HuH-7.5 (cell line): Measurements from ENCODE around the gene ADA.

Experiments used
- DNase-seq: peaks from one replicate; pipeline ENCODE4 v3.0.0; 2011; ENCODE audit warnings: low spot score

Gene ADA

GRCh38 chr20:44624152-44624551, 27.3 kb downstream of the ADA start:
- no peak for DNase-seq

GRCh38 chr20:44622501-44623270, 28.8 kb downstream of the ADA start:
- no peak for DNase-seq

- DNase-seq: no peak
These were observed 29.6 kb downstream of the ADA start for GRCh38 chr20:44621939-44622338.

GRCh38 chr20:44621325-44621724, 30.2 kb downstream of the ADA start:
- DNase-seq: no peak

GRCh38 chr20:44620030-44620429, 31.5 kb downstream of the ADA start:
- no peak for DNase-seq

- DNase-seq: no peak
These were observed 32.2 kb downstream of the ADA start for GRCh38 chr20:44619294-44619693.

GRCh38 chr20:44618318-44618731, 33.2 kb downstream of the ADA start:
- no peak for DNase-seq

- DNase-seq: no peak
These were observed 34.9 kb downstream of the ADA start for GRCh38 chr20:44616604-44616964.

- no peak for DNase-seq
These were observed 35.5 kb downstream of the ADA start for GRCh38 chr20:44615876-44616603.

GRCh38 chr20:44615169-44615791, 36.2 kb downstream of the ADA start:
- no peak for DNase-seq

- no peak for DNase-seq
These were observed 37.0 kb downstream of the ADA start for GRCh38 chr20:44614525-44614924.

- DNase-seq: no peak
These were observed 37.9 kb downstream of the ADA start for GRCh38 chr20:44613575-44613974.

- DNase-seq: no peak
These were observed 41.1 kb downstream of the ADA start for GRCh38 chr20:44610313-44610962.

- DNase-seq: peak; percentile 95
These were observed 41.8 kb downstream of the ADA start for GRCh38 chr20:44609516-44610312.

GRCh38 chr20:44609006-44609515, 42.4 kb downstream of the ADA start:
- DNase-seq: no peak

- DNase-seq: no peak
These were observed 44.6 kb downstream of the ADA start for GRCh38 chr20:44606725-44607441.

- no peak for DNase-seq
These were observed 48.2 kb downstream of the ADA start for GRCh38 chr20:44603327-44603726.

GRCh38 chr20:44601801-44602204, 49.7 kb downstream of the ADA start:
- no peak for DNase-seq

- no peak for DNase-seq
These were observed 50.2 kb downstream of the ADA start for GRCh38 chr20:44601236-44601671.

- DNase-seq: no peak
These were observed 50.7 kb downstream of the ADA start for GRCh38 chr20:44600758-44601201.

- DNase-seq: no peak
These were observed 51.2 kb downstream of the ADA start for GRCh38 chr20:44600301-44600700.
